Kidney (tissue), 14 donors: ENCODE measurements around the gene ZNF277. TPM values are rescaled to one million over a fixed set of nuclear protein-coding genes. Genes with fewer than 3 reads are reported as not detected.

Source experiments
- DNase-seq, 5 donors: peaks; one replicate each; pipeline ENCODE4 v3.0.0-alpha.2; 2013 to 2020
- FAIRE-seq: peaks from 2 replicates; lab custom pipeline; 2012; peaks lifted over from hg19 to GRCh38; lab: Jason Lieb, UNC
- H3K27ac ChIP-seq, 2 donors: one replicate each; pipeline ENCODE4 v1.7.0; 2013; ENCODE audit warnings: low read depth in 2 of 2, low read length in 2 of 2, inconsistent platforms in 1 of 2
- H3K27me3 ChIP-seq: one replicate; pipeline ENCODE4 v1.7.1; 2013; ENCODE audit warnings: low read length, inconsistent platforms; ENCODE audit not compliant: control insufficient read depth, insufficient read depth
- H3K36me3 ChIP-seq, 3 donors: one replicate each; pipeline versions ENCODE4 v1.7.0 to v1.7.1; 2013; ENCODE audit warnings: low read length in 3 of 3, control low read depth in 1 of 3, inconsistent platforms in 1 of 3; ENCODE audit not compliant: insufficient read depth in 3 of 3, control insufficient read depth in 2 of 3
- H3K4me1 ChIP-seq, 3 donors: one replicate each; pipeline versions ENCODE4 v1.7.0 to v1.7.1; 2013; ENCODE audit warnings: low read length in 3 of 3, inconsistent platforms in 1 of 3, low read depth in 1 of 3; ENCODE audit not compliant: control insufficient read depth in 2 of 3, insufficient read depth in 2 of 3
- H3K4me3 ChIP-seq, 3 donors: one replicate each; pipeline versions ENCODE4 v1.7.0 to v1.8.1; 2013; ENCODE audit warnings: low read length in 3 of 3, control low read depth in 1 of 3, inconsistent platforms in 1 of 3
- H3K9ac ChIP-seq, 3 donors: one replicate each; pipeline versions ENCODE4 v1.7.0 to v1.7.1; 2013; ENCODE audit warnings: low read length in 3 of 3, control low read depth in 1 of 3, inconsistent platforms in 1 of 3
- H3K9me3 ChIP-seq, 3 donors: one replicate each; pipeline versions ENCODE4 v1.7.0 to v1.7.1; 2013; ENCODE audit warnings: low read length in 3 of 3, control low read depth in 1 of 3, inconsistent platforms in 1 of 3; ENCODE audit not compliant: control insufficient read depth in 2 of 3, insufficient read depth in 1 of 3
- CTCF ChIP-seq: IDR thresholded peaks from 3 replicates; pipeline ENCODE4 v1.5.1; 2012; ENCODE audit warnings: mild to moderate bottlenecking, moderate library complexity, borderline replicate concordance; ENCODE audit not compliant: insufficient read depth; ENCODE audit errors: extremely low read depth
- intact Hi-C: fragments of 100-400 bp; cut with DNase I; formaldehyde crosslinking; loops from one replicate; pipeline ENCODE4 v1.11.1; 2022
- polyA plus RNA-seq: library from polyadenylated mRNA; stranded (reverse); fragments of 350-450 nt; fragmentation: Illumina TruSeq; extraction: RNeasy Lipid Tissue Mini Kit (QIAGEN cat#74804); gene quantifications from one replicate; pipeline ENCODE4 v1.2.3, GENCODE V29; 2014; ENCODE audit warnings: low read depth, low replicate concordance; ENCODE audit not compliant: insufficient read depth
- total RNA-seq: library from RNA; stranded (reverse); fragmentation: NEBNext Ultra II Directional; extraction: Animal tissue kit (Norgen Biotek cat#: 25700); gene quantifications from one replicate; pipeline ENCODE4 v1.2.1, GENCODE V29; 2021
- donor health status: control.
- donor health status: control.
- donor health status: control.
- donor health status: control.
- donor health status: control.
- donor health status: DM: yes; HTN: yes; CAD: no.
- donor health status: Normal renal cell carcinoma (clear cell type).

ZNF277 gene
- total and polyA plus RNA-seq, 2 donors from 2014 or later: 18.7 to 25.0 TPM

- H3K4me3 ChIP-seq: no peak overlapping the region
- intact Hi-C loops: no loop called here
- TF ChIP-seq CTCF: no peak
Observed at GRCh38 chr7:112381311-112382091, 175.0 kb downstream of the ZNF277 start.

GRCh38 chr7:112383671-112384417, 177.3 kb downstream of the ZNF277 start:
- H3K9me3 ChIP-seq: no peaks in the 10 kb centered on the region
- H3K4me1 ChIP-seq: peaks cover 0 to 5% (median 4%) of the 10 kb centered on the region in 3 donors
- H3K27me3 ChIP-seq: no peaks in the 10 kb centered on the region
- intact Hi-C loops: no loop called here
- FAIRE-seq (no peak), DNase-seq (peak in 2 of 5 donors; percentile 56 to 63)
- no peak for TF ChIP-seq CTCF
- H3K9ac ChIP-seq: no peak overlapping the region
- no peaks in the 10 kb centered on the region for H3K36me3 ChIP-seq
- H3K4me3 ChIP-seq: no peak overlapping the region
- H3K27ac ChIP-seq: no peak overlapping the region

More at GRCh38 chr7:112381311-112382091, 175.0 kb downstream of the ZNF277 start:
- no peak for DNase-seq
- Histone ChIP-seq H3K9me3 (no peaks in the 10 kb centered on the region), H3K27me3 (no peaks in the 10 kb centered on the region), H3K4me1 (no peaks in the 10 kb centered on the region), H3K27ac (no peak overlapping the region), H3K36me3 (no peaks in the 10 kb centered on the region), H3K9ac (no peak overlapping the region)
- no peak for FAIRE-seq

- H3K9me3 ChIP-seq: no peaks in the 10 kb centered on the region
- intact Hi-C loops: no loop called here
- DNase-seq (no peak), FAIRE-seq (no peak)
- TF ChIP-seq CTCF: no peak
- H3K27me3 ChIP-seq: no peaks in the 10 kb centered on the region
- no peaks in the 10 kb centered on the region for H3K36me3 ChIP-seq
- H3K9ac ChIP-seq: no peak overlapping the region
- no peak overlapping the region for H3K27ac ChIP-seq
- H3K4me1 ChIP-seq: peaks cover 0 to 5% (median 4%) of the 10 kb centered on the region in 3 donors
- H3K4me3 ChIP-seq: no peak overlapping the region
Observed at GRCh38 chr7:112385516-112385915, 179.0 kb downstream of the ZNF277 start.
